ENCODE measurements around the gene MTR.
A peak's percentile ranks its signal among the peaks of the same experiment; 100 is the strongest.

The MTR gene

DNA sequence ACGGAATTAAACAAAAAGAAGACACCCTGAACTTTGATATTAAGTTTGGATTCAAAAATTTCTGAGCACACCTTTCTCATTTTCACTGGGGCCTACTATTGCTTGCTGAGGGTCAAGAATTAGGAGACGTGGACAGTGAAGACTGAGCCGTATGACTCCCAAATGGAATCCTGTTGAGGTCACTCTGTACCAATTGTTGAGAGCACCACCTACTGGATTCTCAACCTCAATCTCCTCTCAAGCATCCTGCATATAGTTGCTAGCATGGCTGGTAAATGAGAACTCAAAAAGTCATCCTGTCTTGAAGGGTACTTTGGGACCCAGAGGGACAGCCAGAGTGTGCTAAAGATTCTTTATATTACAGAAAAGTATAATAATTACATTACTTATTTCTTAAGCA lies 20.2 kb upstream of the MTR start:
- DNase-seq (ENCODE audit: low read depth, low spot score): peak; percentile 49
- TF ChIP-seq SUZ12 (IDR thresholded peaks at IDR 0.05; ENCODE audit: extremely low read depth, insufficient read depth, insufficient read length) (no peak), ZNF274 (IDR thresholded peaks at IDR 0.05; ENCODE audit: low read depth, low read length) (no peak), YY1 (IDR thresholded peaks at IDR 0.05; ENCODE audit: insufficient read depth, insufficient read length) (no peak)

DNA sequence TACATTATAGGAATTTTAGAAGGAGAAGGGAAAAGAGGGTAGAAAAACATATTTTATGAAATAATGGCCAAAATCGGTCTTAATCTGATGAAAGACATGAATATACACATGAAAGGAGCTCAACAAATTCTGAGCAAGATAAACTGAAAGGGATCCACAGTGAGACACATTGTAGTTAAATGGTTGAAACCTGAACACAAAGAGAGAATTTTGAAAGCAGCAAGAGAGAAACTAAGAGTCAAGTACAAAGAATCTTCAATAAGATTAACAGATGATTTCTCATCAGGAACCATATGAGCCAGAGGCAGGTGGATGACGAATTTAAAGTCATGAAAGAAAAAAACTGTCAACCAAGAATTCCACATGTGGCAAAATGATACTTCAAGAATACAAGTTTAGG lies 15.8 kb upstream of the MTR start:
- Histone ChIP-seq H3K4me3 (ENCODE audit: insufficient read length, low read depth) (no peak overlapping the region), H3K9me3 (ENCODE audit: insufficient read depth, low read length) (peaks cover 8% of the 10 kb centered on the region; the same call in 1 of the 2 replicates), H3K27me3 (ENCODE audit: insufficient read depth, insufficient read length) (no peaks in the 10 kb centered on the region), H3K36me3 (ENCODE audit: insufficient read depth, insufficient read length, low read length) (no peaks in the 10 kb centered on the region), H3K4me1 (ENCODE audit: insufficient read depth, insufficient read length) (no peaks in the 10 kb centered on the region), H3K9ac (ENCODE audit: insufficient read length, low read depth) (no peak overlapping the region)
- DNase-seq (ENCODE audit: low read depth, low spot score): no peak
- no peak for TF ChIP-seq ZNF274 (IDR thresholded peaks at IDR 0.05; ENCODE audit: low read depth, low read length)
- TF ChIP-seq YY1 (IDR thresholded peaks at IDR 0.05; ENCODE audit: insufficient read depth, insufficient read length): no peak
- no peak for TF ChIP-seq SUZ12 (IDR thresholded peaks at IDR 0.05; ENCODE audit: extremely low read depth, insufficient read depth, insufficient read length)

More for the DNA sequence above, 20.2 kb upstream of the MTR start:
- peaks cover 8% of the 10 kb centered on the region; the same call in 1 of the 2 replicates for H3K9me3 ChIP-seq (ENCODE audit: insufficient read depth, low read length)
- H3K4me3 ChIP-seq (ENCODE audit: insufficient read length, low read depth): no peak overlapping the region
- no peaks in the 10 kb centered on the region for H3K36me3 ChIP-seq (ENCODE audit: insufficient read depth, insufficient read length, low read length)
- no peak overlapping the region for H3K9ac ChIP-seq (ENCODE audit: insufficient read length, low read depth)
- H3K4me1 ChIP-seq (ENCODE audit: insufficient read depth, insufficient read length): no peaks in the 10 kb centered on the region
- H3K27me3 ChIP-seq (ENCODE audit: insufficient read depth, insufficient read length): no peaks in the 10 kb centered on the region

DNA sequence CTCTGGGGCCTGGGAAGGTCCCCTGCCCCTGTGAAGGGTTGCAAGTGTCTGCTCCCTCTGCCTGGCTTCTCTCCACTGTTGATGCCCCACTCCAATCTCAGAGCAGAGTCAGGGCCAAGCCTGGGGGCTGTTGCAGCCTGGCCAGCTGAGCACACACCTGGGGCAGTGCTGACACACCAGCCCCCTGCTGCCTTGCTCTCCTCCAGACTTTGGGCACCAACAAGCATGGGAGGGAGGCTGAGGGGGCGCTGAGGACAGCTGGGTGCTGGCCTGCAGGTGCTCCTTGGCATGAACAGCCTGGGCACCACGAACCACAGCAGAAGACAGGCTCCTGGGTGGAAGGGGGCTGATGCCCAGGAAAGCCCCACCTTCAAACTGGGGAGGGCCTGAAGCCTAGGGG lies 9.6 kb upstream of the MTR start:
- H3K27me3 ChIP-seq (ENCODE audit: insufficient read depth, insufficient read length): no peaks in the 10 kb centered on the region
- no peak for DNase-seq (ENCODE audit: low read depth, low spot score)
- H3K36me3 ChIP-seq (ENCODE audit: insufficient read depth, insufficient read length, low read length): no peaks in the 10 kb centered on the region
- TF ChIP-seq SUZ12 (IDR thresholded peaks at IDR 0.05; ENCODE audit: extremely low read depth, insufficient read depth, insufficient read length) (no peak), ZNF274 (IDR thresholded peaks at IDR 0.05; ENCODE audit: low read depth, low read length) (no peak), YY1 (IDR thresholded peaks at IDR 0.05; ENCODE audit: insufficient read depth, insufficient read length) (no peak)
- H3K9me3 ChIP-seq (ENCODE audit: insufficient read depth, low read length): peaks cover 11% of the 10 kb centered on the region; the same call in 1 of the 2 replicates
- H3K9ac ChIP-seq (ENCODE audit: insufficient read length, low read depth): no peak overlapping the region
- H3K4me3 ChIP-seq (ENCODE audit: insufficient read length, low read depth): no peak overlapping the region
- no peaks in the 10 kb centered on the region for H3K4me1 ChIP-seq (ENCODE audit: insufficient read depth, insufficient read length)

DNA sequence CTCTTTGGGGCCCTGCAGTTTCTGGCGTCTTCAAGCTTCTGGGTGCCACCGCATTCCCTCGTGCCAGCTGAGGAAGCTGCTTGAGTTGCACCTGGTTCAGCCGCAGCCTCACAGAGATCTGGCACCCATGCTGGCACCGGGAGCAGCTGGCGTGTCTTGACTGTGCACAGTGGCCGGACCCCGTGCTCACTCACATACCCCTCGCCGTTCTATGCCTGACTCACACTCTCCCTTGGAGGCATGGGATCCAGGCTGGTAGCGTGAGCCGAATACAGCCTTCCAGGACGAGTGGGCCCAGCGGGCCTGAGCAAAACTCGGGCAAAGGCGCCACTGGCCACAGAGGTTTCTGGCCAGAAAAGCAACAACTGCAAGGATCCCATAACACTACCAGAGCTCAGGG lies 8.6 kb upstream of the MTR start:
- H3K4me3 ChIP-seq (ENCODE audit: insufficient read length, low read depth): no peak overlapping the region
- H3K27me3 ChIP-seq (ENCODE audit: insufficient read depth, insufficient read length): no peaks in the 10 kb centered on the region
- H3K36me3 ChIP-seq (ENCODE audit: insufficient read depth, insufficient read length, low read length): no peaks in the 10 kb centered on the region
- no peak for DNase-seq (ENCODE audit: low read depth, low spot score)
- H3K4me1 ChIP-seq (ENCODE audit: insufficient read depth, insufficient read length): no peaks in the 10 kb centered on the region
- peaks cover 11% of the 10 kb centered on the region; the same call in 1 of the 2 replicates for H3K9me3 ChIP-seq (ENCODE audit: insufficient read depth, low read length)
- TF ChIP-seq SUZ12 (IDR thresholded peaks at IDR 0.05; ENCODE audit: extremely low read depth, insufficient read depth, insufficient read length) (no peak), YY1 (IDR thresholded peaks at IDR 0.05; ENCODE audit: insufficient read depth, insufficient read length) (no peak), ZNF274 (IDR thresholded peaks at IDR 0.05; ENCODE audit: low read depth, low read length) (no peak)
- H3K9ac ChIP-seq (ENCODE audit: insufficient read length, low read depth): no peak overlapping the region

DNA sequence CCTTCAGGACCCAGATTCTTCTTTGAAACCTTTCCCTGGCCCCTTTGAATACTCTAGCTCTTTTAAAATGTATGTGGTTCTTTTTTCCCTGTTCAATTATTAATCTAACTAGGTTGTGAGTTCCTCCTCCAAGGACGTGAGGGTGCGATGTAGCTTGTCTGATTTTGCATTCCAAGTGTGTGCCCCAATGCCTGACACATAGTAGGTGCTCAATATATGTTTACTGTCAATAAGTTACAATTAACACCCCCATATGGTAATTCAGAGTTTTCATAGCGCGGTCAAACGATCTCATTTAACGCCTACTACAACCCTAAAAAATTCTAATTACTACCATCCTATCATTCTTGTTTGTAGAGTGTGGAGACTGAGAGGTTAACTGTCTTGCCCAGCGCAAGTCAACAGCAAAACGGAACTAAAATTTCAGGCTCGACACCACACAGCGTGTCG lies 482 bp upstream of the MTR start:
- peak overlapping the region; percentile 62 for H3K9ac ChIP-seq (ENCODE audit: insufficient read length, low read depth)
- DNase-seq (ENCODE audit: low read depth, low spot score): no peak
- H3K9me3 ChIP-seq (ENCODE audit: insufficient read depth, low read length): no peaks in the 10 kb centered on the region
- no peaks in the 10 kb centered on the region for H3K36me3 ChIP-seq (ENCODE audit: insufficient read depth, insufficient read length, low read length)
- peak overlapping the region; percentile 100 for H3K4me3 ChIP-seq (ENCODE audit: insufficient read length, low read depth)
- TF ChIP-seq SUZ12 (IDR thresholded peaks at IDR 0.05; ENCODE audit: extremely low read depth, insufficient read depth, insufficient read length) (no peak), YY1 (IDR thresholded peaks at IDR 0.05; ENCODE audit: insufficient read depth, insufficient read length) (no peak), ZNF274 (IDR thresholded peaks at IDR 0.05; ENCODE audit: low read depth, low read length) (no peak)
- H3K27me3 ChIP-seq (ENCODE audit: insufficient read depth, insufficient read length): peaks cover 10% of the 10 kb centered on the region
- no peaks in the 10 kb centered on the region for H3K4me1 ChIP-seq (ENCODE audit: insufficient read depth, insufficient read length)

DNA sequence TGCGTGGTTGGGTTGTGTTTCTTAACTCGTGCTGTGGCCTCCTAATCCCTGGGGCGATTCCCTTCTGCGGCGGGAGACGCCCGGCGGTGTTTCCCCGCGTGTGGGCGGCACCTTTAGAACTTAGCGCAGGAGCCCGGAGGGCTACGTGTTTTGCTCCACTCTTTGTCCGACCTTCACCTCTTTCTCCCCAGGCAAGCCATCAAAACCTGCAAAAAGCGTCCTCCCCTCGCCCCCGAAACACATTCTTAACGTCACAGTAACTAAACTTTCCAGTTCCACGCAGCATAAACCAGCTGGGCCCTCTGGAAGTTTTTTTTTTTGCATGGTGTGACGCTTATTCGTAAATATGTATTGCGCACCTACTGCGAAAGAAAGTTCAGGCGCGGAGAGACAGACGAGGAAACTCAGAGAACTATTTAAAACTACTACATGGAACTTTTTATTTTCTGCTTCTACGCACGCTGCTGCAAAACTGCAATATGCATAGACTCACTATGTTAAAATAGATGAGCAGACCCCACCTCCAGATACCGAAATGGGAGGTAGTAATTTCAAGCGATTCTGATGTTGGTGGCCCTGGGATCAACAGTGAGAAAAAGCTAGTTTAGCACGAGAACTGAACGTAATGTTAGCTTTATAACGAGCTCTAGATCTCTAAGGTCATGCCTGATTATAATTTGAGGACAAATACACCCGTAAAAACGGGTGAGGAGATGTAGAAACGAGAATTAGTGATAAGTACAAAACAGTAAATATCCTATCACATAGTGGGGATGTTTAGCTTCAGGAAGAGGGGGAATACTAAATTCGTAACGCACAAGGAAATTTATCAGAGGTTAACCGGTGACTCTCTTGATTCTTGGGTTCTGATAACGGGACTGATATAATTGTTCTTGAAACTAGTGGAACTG lies 920 bp downstream of the MTR start:
- DNase-seq (ENCODE audit: low read depth, low spot score): no peak
- H3K9me3 ChIP-seq (ENCODE audit: insufficient read depth, low read length): no peaks in the 10 kb centered on the region
- peak overlapping the region; percentile 98 for H3K9ac ChIP-seq (ENCODE audit: insufficient read length, low read depth)
- TF ChIP-seq ZNF274 (IDR thresholded peaks at IDR 0.05; ENCODE audit: low read depth, low read length) (no peak), SUZ12 (IDR thresholded peaks at IDR 0.05; ENCODE audit: extremely low read depth, insufficient read depth, insufficient read length) (no peak), YY1 (IDR thresholded peaks at IDR 0.05; ENCODE audit: insufficient read depth, insufficient read length) (no peak)
- no peaks in the 10 kb centered on the region for H3K36me3 ChIP-seq (ENCODE audit: insufficient read depth, insufficient read length, low read length)
- H3K4me1 ChIP-seq (ENCODE audit: insufficient read depth, insufficient read length): no peaks in the 10 kb centered on the region
- H3K4me3 ChIP-seq (ENCODE audit: insufficient read length, low read depth): peak overlapping the region; percentile 100
- peaks cover 10% of the 10 kb centered on the region for H3K27me3 ChIP-seq (ENCODE audit: insufficient read depth, insufficient read length)

DNA sequence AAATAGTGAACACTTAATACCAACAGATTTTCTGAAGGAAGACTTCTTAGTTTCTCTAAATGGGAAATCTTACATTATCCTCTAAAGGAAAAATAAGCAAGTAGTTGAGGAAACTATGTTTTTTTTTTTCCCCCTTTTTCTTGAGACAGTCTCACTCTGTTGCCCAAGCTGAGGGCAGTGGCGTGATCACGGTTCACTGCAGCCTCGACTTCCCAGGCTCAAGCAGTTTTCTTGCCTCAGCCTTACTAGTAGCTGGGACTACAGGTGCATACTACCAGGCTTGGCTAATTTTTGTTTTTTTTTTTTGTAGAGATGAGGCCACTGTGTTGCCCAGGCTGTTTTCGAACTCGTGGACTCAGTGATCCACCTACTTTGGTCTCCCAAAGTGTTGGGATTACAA lies 3.9 kb downstream of the MTR start:
- Histone ChIP-seq H3K27me3 (ENCODE audit: insufficient read depth, insufficient read length) (peaks cover 10% of the 10 kb centered on the region), H3K9ac (ENCODE audit: insufficient read length, low read depth) (no peak overlapping the region), H3K4me1 (ENCODE audit: insufficient read depth, insufficient read length) (no peaks in the 10 kb centered on the region), H3K36me3 (ENCODE audit: insufficient read depth, insufficient read length, low read length) (peaks cover 7% of the 10 kb centered on the region), H3K4me3 (ENCODE audit: insufficient read length, low read depth) (no peak overlapping the region), H3K9me3 (ENCODE audit: insufficient read depth, low read length) (no peaks in the 10 kb centered on the region)
- TF ChIP-seq SUZ12 (IDR thresholded peaks at IDR 0.05; ENCODE audit: extremely low read depth, insufficient read depth, insufficient read length) (no peak), YY1 (IDR thresholded peaks at IDR 0.05; ENCODE audit: insufficient read depth, insufficient read length) (no peak), ZNF274 (IDR thresholded peaks at IDR 0.05; ENCODE audit: low read depth, low read length) (no peak)
- no peak for DNase-seq (ENCODE audit: low read depth, low spot score)
